Peyer's patch (tissue), 4 donors: ENCODE data around the gene PDE8B. TPM values are rescaled to one million over a fixed set of nuclear protein-coding genes. Genes with fewer than 3 reads are reported as not detected.

ENCODE experiments used
- DNase-seq, 3 donors: peaks; one replicate each; pipeline ENCODE4 v3.0.0-alpha.2; 2017 to 2019
- H3K27ac ChIP-seq, 4 donors: fragments of 200-600 bp; sonication (generic); one replicate each; pipeline ENCODE4 v1.5.1; 2016 to 2019
- H3K27me3 ChIP-seq, 2 donors: fragments of 200-600 bp; sonication (generic); one replicate each; pipeline ENCODE4 v1.5.1; 2019
- H3K36me3 ChIP-seq, 3 donors: fragments of 200-600 bp; sonication (generic); one replicate each; pipeline ENCODE4 v1.5.1; 2016 to 2019
- H3K4me1 ChIP-seq, 4 donors: fragments of 200-600 bp; sonication (generic); one replicate each; pipeline ENCODE4 v1.5.1; 2016 to 2019
- H3K4me3 ChIP-seq, 4 donors: fragments of 200-600 bp; sonication (generic); 1 replicate in 3 of 4; 2 replicates in 1 of 4; pipeline ENCODE4 v1.5.1; 2016 to 2019; ENCODE audit warnings: mild to moderate bottlenecking in 1 of 4
- H3K9me3 ChIP-seq, 4 donors: fragments of 200-600 bp; sonication (generic); one replicate each; pipeline ENCODE4 v1.5.1; 2016 to 2019; ENCODE audit warnings: mild to moderate bottlenecking in 1 of 4
- CTCF ChIP-seq, 6 experiments: fragments of 450-650 bp in 4 of 6; fragments of 200-600 bp in 2 of 6; sonication (generic) in 1 of 6; IDR thresholded peaks; one replicate each; pipeline ENCODE4 v1.5.1; 2017 to 2019; ENCODE audit warnings: antibody characterized with exemption in 6 of 6, mild to moderate bottlenecking in 3 of 6, moderate library complexity in 1 of 6
- POLR2A ChIP-seq, 2 donors: fragments of 450-650 bp; IDR thresholded peaks; one replicate each; pipeline ENCODE4 v1.5.1; 2017; ENCODE audit warnings: antibody characterized with exemption in 2 of 2, mild to moderate bottlenecking in 2 of 2, moderate library complexity in 2 of 2
- total RNA-seq, 4 donors: library from RNA; depleted of rRNA; stranded (reverse); fragments of >200 nt; gene quantifications; one replicate each; pipeline ENCODE4 v1.1.0, GENCODE V29; 2016

Gene PDE8B
- total RNA-seq, 4 donors from 2014 or later: 0.94 to 3.1 (median 1.9) TPM

GRCh38 chr5:77208507-77209163, 1.8 kb upstream of the PDE8B start:
- no peak for DNase-seq
- H3K9me3 ChIP-seq: no peaks in the 10 kb centered on the region
- no peak for TF ChIP-seq POLR2A (IDR thresholded peaks at IDR 0.05)
- TF ChIP-seq CTCF (IDR thresholded peaks at IDR 0.05): no peak
- no peak overlapping the region for H3K4me3 ChIP-seq
- H3K27me3 ChIP-seq: peaks cover 0 to 13% of the 10 kb centered on the region in 2 donors
- no peak overlapping the region for H3K27ac ChIP-seq
- no peaks in the 10 kb centered on the region for H3K36me3 ChIP-seq
- H3K4me1 ChIP-seq: peaks cover 0 to 6% (median 2%) of the 10 kb centered on the region in 4 donors

GRCh38 chr5:77209495-77210090, 887 bp upstream of the PDE8B start:
- Histone ChIP-seq H3K4me3 (peak overlapping the region in 2 of 4 donors; percentile 44 to 57), H3K27me3 (peaks cover 0 to 13% of the 10 kb centered on the region in 2 donors)
- DNase-seq: no peak

GRCh38 chr5:77210964-77211690, 647 bp downstream of the PDE8B start:
- Histone ChIP-seq H3K27ac (no peak overlapping the region), H3K4me3 (peak overlapping the region; percentile 9 to 65 (median 50)), H3K27me3 (peaks cover 0 to 13% of the 10 kb centered on the region in 2 donors), H3K9me3 (no peaks in the 10 kb centered on the region), H3K36me3 (no peaks in the 10 kb centered on the region), H3K4me1 (peaks cover 0 to 6% (median 2%) of the 10 kb centered on the region in 4 donors)
- no peak for TF ChIP-seq POLR2A (IDR thresholded peaks at IDR 0.05)
- TF ChIP-seq CTCF (IDR thresholded peaks at IDR 0.05): no peak
- no peak for DNase-seq

More at GRCh38 chr5:77209495-77210090, 887 bp upstream of the PDE8B start:
- Histone ChIP-seq H3K27ac (peak overlapping the region in 1 of 4 donors; percentile 33), H3K36me3 (no peaks in the 10 kb centered on the region), H3K9me3 (no peaks in the 10 kb centered on the region), H3K4me1 (peaks cover 0 to 6% (median 2%) of the 10 kb centered on the region in 4 donors)
- TF ChIP-seq POLR2A (IDR thresholded peaks at IDR 0.05): no peak
- TF ChIP-seq CTCF (IDR thresholded peaks at IDR 0.05): no peak

- Histone ChIP-seq H3K36me3 (no peaks in the 10 kb centered on the region), H3K4me3 (peak overlapping the region in 3 of 4 donors; percentile 44 to 65 (median 57)), H3K9me3 (no peaks in the 10 kb centered on the region), H3K4me1 (peaks cover 0 to 6% (median 2%) of the 10 kb centered on the region in 4 donors), H3K27me3 (peaks cover 0 to 13% of the 10 kb centered on the region in 2 donors), H3K27ac (no peak overlapping the region)
- TF ChIP-seq CTCF (IDR thresholded peaks at IDR 0.05) (no peak), POLR2A (IDR thresholded peaks at IDR 0.05) (no peak)
- no peak for DNase-seq
Observed at GRCh38 chr5:77211691-77212047, 1.2 kb downstream of the PDE8B start.

- no peak overlapping the region for H3K4me3 ChIP-seq
- no peak for DNase-seq
- no peak for TF ChIP-seq POLR2A (IDR thresholded peaks at IDR 0.05)
- TF ChIP-seq CTCF (IDR thresholded peaks at IDR 0.05): no peak
- H3K36me3 ChIP-seq: no peaks in the 10 kb centered on the region
- H3K27me3 ChIP-seq: peaks cover 0 to 13% of the 10 kb centered on the region in 2 donors
- H3K9me3 ChIP-seq: no peaks in the 10 kb centered on the region
- H3K4me1 ChIP-seq: peaks cover 0 to 6% (median 2%) of the 10 kb centered on the region in 4 donors
- no peak overlapping the region for H3K27ac ChIP-seq
Observed at GRCh38 chr5:77213601-77214000, 3.1 kb downstream of the PDE8B start.
